COR-L47 (cell line): Measurements from ENCODE around the gene TOP2A.
A peak's percentile ranks its signal among the peaks of the same experiment; 100 is the strongest.
"Not testable (repeated sequence)": the region's sequence is repeated elsewhere in the genome, so short reads cannot be mapped to it uniquely, and the experiment has no call there.

Source experiments
- DNase-seq: peaks from one replicate; lab custom pipeline; 2025; lab: John Stamatoyannopoulos, UW

TOP2A gene

GRCh38 chr17:40376541-40376940 is 41.2 kb downstream of the TOP2A start:
- not testable (repeated sequence) for DNase-seq

GRCh38 chr17:40375786-40376185 is 41.9 kb downstream of the TOP2A start:
- DNase-seq: not testable (repeated sequence)

GRCh38 chr17:40374821-40375498 is 42.7 kb downstream of the TOP2A start:
- DNase-seq: no peak

- no peak for DNase-seq
Measured at GRCh38 chr17:40373999-40374398, 43.7 kb downstream of the TOP2A start.

GRCh38 chr17:40373324-40373723 is 44.4 kb downstream of the TOP2A start:
- DNase-seq: no peak

- not testable (repeated sequence) for DNase-seq
Measured at GRCh38 chr17:40372644-40373043, 45.1 kb downstream of the TOP2A start.

GRCh38 chr17:40372031-40372430 is 45.7 kb downstream of the TOP2A start:
- no peak for DNase-seq

- DNase-seq: no peak
Measured at GRCh38 chr17:40371261-40371929, 46.3 kb downstream of the TOP2A start.

GRCh38 chr17:40369923-40370322 is 47.8 kb downstream of the TOP2A start:
- no peak for DNase-seq

- not testable (repeated sequence) for DNase-seq
Measured at GRCh38 chr17:40367728-40368127, 50.0 kb downstream of the TOP2A start.

GRCh38 chr17:40366861-40367518 is 50.7 kb downstream of the TOP2A start:
- no peak for DNase-seq

- DNase-seq: no peak
Measured at GRCh38 chr17:40366076-40366860, 51.4 kb downstream of the TOP2A start.

GRCh38 chr17:40364906-40365305 is 52.8 kb downstream of the TOP2A start:
- no peak for DNase-seq

GRCh38 chr17:40364121-40364861 is 53.4 kb downstream of the TOP2A start, which contains the start of gene GJD3:
TSS of gene GJD3 (minus strand) at chr17:40364737. CDS start at chr17:40363815, 922 bp downstream.
- no peak for DNase-seq

GRCh38 chr17:40363111-40363827 is 54.4 kb downstream of the TOP2A start:
- DNase-seq: no peak

- DNase-seq: peak; percentile 55
Measured at GRCh38 chr17:40362696-40363110, 55.0 kb downstream of the TOP2A start.

GRCh38 chr17:40361925-40362695 is 55.6 kb downstream of the TOP2A start:
- DNase-seq: no peak

- no peak for DNase-seq
Measured at GRCh38 chr17:40361063-40361924, 56.4 kb downstream of the TOP2A start.

- DNase-seq: no peak
Measured at GRCh38 chr17:40360091-40360490, 57.6 kb downstream of the TOP2A start.
